T47D (cell line): ENCODE data around the gene TAS2R9.

Source experiments
- DNase-seq, 2 experiments: peaks; one replicate each; pipeline versions ENCODE4 v3.0.0 to v3.0.0-alpha.2; 2011 to 2012; ENCODE audit warnings: low read depth in 1 of 2, low spot score in 1 of 2
- JUND ChIP-seq: IDR thresholded peaks from 2 replicates; pipeline ENCODE4 v1.6.1; 2012; ENCODE audit warnings: low read depth
- in situ Hi-C: cut with HindIII; loops from 2 replicates; pipeline ENCODE4 v1.10.0; 2016; ENCODE audit warnings: low sequenced_read_pairs, low pct_unique_long_range_greater_than_20kb

The TAS2R9 gene

GRCh38 chr12:10810068-10810467, at the start of gene TAS2R9:
Gene TAS2R9 (minus strand): TSS chr12:10810168. CDS start chr12:10810075, 93 bp downstream.
- no peak for TF ChIP-seq JUND

GRCh38 chr12:10855807-10856206, 45.8 kb upstream of the TAS2R9 start:
- in situ Hi-C loops: no loop called here
- no peak for DNase-seq
- TF ChIP-seq JUND: no peak

More at GRCh38 chr12:10810068-10810467, at the start of gene TAS2R9:
- DNase-seq: no peak
- in situ Hi-C loops: no loop called here

- TF ChIP-seq JUND: no peak
- in situ Hi-C loops: no loop called here
Measured at GRCh38 chr12:10853776-10854175, 43.8 kb upstream of the TAS2R9 start.

GRCh38 chr12:10851243-10851858, 41.4 kb upstream of the TAS2R9 start:
- TF ChIP-seq JUND: no peak
- DNase-seq: no peak
- in situ Hi-C loops: no loop called here

More at GRCh38 chr12:10853776-10854175, 43.8 kb upstream of the TAS2R9 start:
- no peak for DNase-seq

GRCh38 chr12:10849425-10849878, 39.5 kb upstream of the TAS2R9 start, which contains the start of gene PRR4:
Gene PRR4 (minus strand): TSS chr12:10849475. CDS start chr12:10849437, 38 bp downstream.
- in situ Hi-C loops: no loop called here
- no peak for DNase-seq

GRCh38 chr12:10847744-10848143, 37.8 kb upstream of the TAS2R9 start:
- DNase-seq: no peak
- TF ChIP-seq JUND: no peak
- in situ Hi-C loops: no loop called here

More at GRCh38 chr12:10849425-10849878, 39.5 kb upstream of the TAS2R9 start, which contains the start of gene PRR4:
- no peak for TF ChIP-seq JUND

- DNase-seq: no peak
- in situ Hi-C loops: no loop called here
- no peak for TF ChIP-seq JUND
Measured at GRCh38 chr12:10842862-10843261, 32.9 kb upstream of the TAS2R9 start.

- in situ Hi-C loops: no loop called here
- TF ChIP-seq JUND: no peak
- no peak for DNase-seq
Measured at GRCh38 chr12:10838461-10838860, 28.5 kb upstream of the TAS2R9 start.

- DNase-seq: no peak
- TF ChIP-seq JUND: no peak
- in situ Hi-C loops: no loop called here
Measured at GRCh38 chr12:10829994-10830393, 20.0 kb upstream of the TAS2R9 start.

- TF ChIP-seq JUND: no peak
- DNase-seq: no peak
- in situ Hi-C loops: no loop called here
Measured at GRCh38 chr12:10826258-10826657, 16.3 kb upstream of the TAS2R9 start, which contains the start of gene TAS2R10. Gene TAS2R10 (minus strand): TSS chr12:10826358. CDS start chr12:10826269, 89 bp downstream.

GRCh38 chr12:10824957-10825356, 15.0 kb upstream of the TAS2R9 start:
- no peak for DNase-seq
- in situ Hi-C loops: no loop called here
- no peak for TF ChIP-seq JUND

GRCh38 chr12:10811883-10812536, 2.0 kb upstream of the TAS2R9 start:
- in situ Hi-C loops: no loop called here
- DNase-seq: no peak
- TF ChIP-seq JUND: no peak

- no peak for DNase-seq
- in situ Hi-C loops: no loop called here
- TF ChIP-seq JUND: no peak
Measured at GRCh38 chr12:10807186-10807585, 2.8 kb downstream of the TAS2R9 start, which contains the start of gene TAS2R8. Gene TAS2R8 (minus strand): TSS chr12:10807286. CDS start chr12:10806980, 306 bp downstream.
